ENCODE measurements around the gene PAPPA2.

- TF ChIP-seq CTCF (conservative IDR thresholded peaks at IDR 0.05; ENCODE audit: low read length) (no peak), EZH2phosphoT487 (IDR thresholded peaks at IDR 0.05; ENCODE audit: borderline replicate concordance, low read depth, low read length) (no peak)
Measured at GRCh38 chr1:176552999-176553398, 90.0 kb downstream of the PAPPA2 start.

All from OCI-LY7 (cell line).